T-helper 22 cell (primary cell): ENCODE data around the gene TIMM44.
"Not testable (repeated sequence)": the region's sequence is repeated elsewhere in the genome, so short reads cannot be mapped to it uniquely, and the experiment has no call there.

Source experiments
- DNase-seq: peaks from one replicate; pipeline ENCODE4 v3.0.0-alpha.2; 2020; ENCODE audit warnings: low read depth

TIMM44 gene

GRCh38 chr19:7925171-7925851 lies 18.2 kb downstream of the TIMM44 start:
- peak; percentile 46 for DNase-seq

- no peak for DNase-seq
Observed at GRCh38 chr19:7924651-7925170, 18.8 kb downstream of the TIMM44 start.

DNA sequence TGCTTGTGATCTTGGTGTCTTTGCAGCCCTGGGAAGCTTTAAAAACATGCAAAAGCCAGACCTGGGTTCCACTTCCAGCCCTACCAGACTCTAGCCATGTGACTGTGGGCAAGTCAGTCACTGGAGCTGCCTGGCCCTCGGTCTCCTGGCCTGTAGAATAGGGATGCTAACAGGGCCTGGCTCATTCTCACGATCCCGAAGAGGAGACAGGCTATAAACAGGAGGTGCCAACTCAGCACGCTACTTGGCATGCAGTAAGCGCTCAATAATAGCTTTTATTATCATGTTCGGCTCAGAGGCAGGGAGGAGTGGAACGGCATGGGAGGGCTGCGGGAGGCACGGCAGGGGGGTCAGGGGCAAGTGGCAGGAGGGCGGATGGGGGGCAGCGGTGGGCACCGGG lies 19.2 kb downstream of the TIMM44 start:
- DNase-seq, result no peak

DNA sequence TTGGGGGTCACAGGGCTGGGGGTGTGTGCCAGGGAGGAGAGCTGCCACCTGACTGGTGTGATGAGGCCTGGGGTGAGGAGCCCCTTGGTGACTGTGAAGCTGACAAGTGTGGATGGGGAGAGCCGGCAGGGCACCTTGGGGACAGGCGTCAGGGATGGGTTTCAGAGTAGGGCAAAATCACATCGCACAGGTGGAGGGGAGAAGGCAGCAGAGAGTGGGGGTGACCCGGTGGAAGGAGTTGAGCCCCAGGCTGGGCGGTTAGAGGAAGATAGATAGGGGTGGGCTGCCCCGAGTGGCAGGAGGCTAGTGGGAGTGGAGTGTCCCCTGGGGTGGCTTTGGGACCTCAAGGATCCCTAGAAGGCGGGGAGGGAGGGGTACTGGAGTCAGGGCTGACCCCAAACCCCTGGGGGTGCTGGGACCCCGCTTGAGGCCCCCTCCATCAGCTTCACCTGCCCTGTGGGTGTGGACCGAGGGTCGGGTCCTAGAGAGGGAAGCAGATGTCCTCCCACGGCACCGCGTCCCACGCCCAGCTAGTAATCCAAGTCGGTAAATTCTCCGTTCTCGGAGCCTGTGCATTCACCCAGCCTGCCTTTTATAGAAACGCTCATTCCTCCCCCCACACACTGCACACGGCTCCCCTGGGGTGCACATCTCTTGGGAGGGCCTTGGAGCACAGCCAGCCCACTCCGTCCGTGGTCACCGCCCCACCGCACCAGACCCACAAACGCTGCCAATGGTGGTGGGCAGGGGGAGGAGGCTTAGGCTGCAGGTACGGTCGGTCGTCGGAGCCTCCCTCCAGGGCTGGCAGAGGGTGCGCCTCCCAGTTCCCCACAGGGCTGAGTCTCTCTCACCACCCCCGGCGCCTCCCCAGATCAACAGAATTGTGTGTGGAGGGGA lies 19.9 kb downstream of the TIMM44 start:
- DNase-seq, result no peak

DNA sequence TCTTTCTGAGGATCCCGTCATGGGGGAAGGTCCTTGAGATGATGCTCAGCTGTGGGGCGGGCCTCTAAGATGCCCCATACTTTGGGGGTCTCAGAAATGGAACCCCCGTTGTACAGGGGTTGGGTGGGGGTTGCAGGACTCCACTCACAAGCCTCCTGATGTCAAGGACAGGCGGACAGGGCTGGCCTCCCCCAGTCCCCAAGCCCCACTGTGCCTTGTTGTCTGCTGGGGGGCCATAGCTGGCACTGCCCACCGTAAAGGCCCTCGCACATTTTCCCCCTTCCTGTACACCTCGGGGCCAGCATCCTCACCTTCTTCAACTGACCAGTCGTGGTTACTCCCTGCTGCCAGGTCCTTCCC lies 20.6 kb downstream of the TIMM44 start:
- no peak for DNase-seq

DNA sequence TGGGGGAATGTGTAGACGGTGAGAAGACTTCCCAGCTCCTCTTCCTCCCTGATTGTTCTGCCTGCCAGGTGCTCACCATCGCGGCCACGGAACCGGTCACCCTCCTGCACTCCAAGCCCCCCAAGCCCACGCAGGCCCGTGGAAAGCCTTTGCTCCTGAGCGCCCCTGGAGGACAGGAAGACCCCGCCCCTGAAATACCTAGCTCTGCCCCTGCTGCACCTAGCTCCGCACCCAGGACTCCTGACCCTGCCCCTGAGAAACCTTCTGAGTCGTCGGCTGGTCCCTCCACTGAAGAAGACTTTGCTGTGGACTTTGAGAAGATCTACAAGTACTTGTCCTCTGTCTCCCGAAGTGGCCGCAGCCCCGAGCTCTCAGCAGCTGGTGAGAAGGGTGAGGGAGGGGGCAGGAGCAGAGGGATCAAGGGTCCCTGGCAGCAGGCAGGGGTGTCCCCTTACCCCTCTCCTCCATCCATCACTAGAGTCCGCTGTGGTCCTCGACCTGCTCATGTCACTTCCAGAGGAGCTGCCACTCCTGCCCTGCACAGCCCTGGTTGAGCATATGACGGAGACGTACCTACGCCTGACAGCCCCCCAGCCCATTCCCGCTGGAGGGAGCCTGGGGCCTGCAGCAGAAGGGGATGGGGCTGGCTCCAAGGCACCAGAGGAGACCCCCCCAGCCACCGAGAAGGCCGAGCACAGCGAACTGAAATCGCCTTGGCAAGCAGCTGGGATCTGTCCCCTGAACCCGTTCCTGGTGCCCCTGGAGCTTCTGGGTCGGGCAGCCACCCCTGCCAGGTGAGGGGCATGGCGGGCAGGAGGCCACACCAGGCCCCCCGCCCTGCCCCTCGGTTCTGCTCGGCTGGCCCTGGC lies 21.3 kb downstream of the TIMM44 start:
- DNase-seq, result no peak

GRCh38 chr19:7921302-7921966 lies 22.0 kb downstream of the TIMM44 start:
- no peak for DNase-seq

DNA sequence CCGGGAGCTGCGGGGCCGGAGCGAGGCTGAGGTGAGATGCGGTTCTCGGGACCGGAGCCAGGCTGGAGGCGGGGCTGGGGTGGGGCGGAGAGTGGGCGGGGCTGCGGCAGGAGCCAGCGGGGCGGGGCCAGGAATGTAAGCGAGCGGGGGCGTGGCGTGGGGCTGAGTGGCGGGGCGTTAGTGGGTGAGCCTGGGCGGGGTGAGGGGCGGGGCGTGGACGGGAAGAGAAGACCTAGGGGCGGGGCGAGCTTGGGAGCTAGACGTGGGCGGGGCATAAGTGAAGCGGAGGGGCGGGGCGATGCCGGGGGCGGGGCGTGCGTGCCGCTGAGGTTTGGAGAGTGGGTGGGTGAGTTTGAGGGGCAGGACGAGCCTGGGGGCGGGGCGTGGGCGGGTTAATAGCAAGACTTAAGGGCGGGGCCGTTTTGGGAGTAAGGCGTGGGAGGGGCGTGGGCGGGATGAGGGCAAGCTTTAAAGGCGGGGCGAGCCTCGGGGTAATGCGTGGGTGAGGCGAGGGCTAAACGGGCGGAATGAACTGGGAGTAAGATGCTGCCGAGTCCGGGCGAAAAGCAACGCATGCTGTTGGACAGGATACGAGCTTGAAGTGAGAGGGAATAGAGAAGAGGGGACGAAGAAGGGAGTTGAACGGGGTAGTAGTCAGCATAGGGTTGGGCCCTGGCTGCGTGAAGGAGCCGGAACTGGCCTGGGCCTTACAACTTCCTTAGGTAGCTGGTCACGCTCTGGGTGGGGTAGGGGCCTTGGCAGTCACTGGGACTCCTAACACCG lies 22.8 kb downstream of the TIMM44 start:
- peak; percentile 100 for DNase-seq

GRCh38 chr19:7919610-7920518 lies 23.6 kb downstream of the TIMM44 start, which contains the start of gene SNAPC2:
SNAPC2 (plus strand) TSS chr19:7920338; CDS start chr19:7920367, 29 bp downstream.
- DNase-seq, result peak; percentile 89

DNA sequence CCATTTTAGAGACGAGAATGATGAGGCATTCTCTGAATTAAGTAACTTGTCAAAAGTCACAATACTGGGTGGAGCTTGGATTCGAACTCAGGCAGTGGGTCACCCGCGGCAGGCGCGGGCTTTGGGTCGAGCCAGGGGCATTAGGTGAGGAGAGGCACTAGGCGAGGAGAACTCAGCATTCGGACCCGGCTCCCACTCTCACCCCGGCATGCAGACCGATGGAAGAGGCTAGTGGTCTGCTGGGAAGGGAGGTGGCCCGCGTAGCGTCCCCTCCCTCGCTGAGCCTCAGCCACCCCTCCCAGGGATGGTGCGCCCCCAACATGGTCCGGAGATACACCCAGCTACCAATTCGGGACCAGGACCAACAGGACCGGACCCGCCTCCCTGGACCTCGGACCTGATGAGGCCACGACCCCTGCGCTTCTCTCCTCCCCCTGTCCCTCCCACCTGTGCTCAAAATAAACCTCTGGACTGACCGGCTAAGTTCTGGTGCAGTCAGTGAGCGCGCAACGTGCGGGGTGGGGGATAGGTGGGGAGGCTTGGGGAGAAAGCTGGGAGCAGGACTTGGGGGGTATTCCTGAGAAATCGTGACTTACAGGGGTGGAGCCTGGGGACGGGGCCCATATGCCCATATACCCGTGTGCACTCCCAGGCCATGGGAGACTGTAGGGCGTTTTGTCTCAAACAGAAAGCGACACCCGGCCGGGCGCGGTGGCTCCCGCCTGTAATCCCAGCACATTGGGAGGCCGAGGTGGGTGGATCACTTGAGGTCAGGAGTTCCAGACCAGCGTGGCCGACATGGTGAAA lies 24.6 kb downstream of the TIMM44 start:
- DNase-seq, result no peak

DNA sequence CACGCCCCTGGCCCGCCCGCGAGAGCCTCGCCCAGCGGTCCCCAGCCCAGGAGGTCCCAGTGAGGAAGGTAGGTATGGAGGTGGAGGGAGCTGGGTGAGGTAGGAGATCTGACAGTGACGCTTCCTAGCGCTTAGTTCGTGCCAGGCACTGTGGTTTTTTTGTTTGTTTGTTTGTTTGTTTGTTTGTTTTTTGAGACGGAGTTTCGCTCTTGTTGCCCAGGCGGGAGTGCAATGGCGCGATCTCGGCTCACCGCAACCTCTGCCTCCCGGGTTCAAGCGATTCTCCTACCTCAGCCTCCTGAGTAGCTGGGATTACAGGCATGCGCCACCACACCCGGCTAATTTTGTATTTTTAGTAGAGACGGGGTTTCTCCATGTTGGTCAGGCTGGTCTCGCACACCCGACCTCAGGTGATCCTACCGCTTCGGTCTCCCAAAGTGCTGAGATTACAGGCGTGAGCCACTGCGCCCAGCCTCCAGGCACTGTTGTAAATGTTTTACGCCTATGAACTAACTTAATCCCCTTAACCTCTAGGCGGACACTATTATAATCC lies 25.3 kb downstream of the TIMM44 start:
- DNase-seq, result not testable (repeated sequence)

GRCh38 chr19:7917267-7918061 lies 26.0 kb downstream of the TIMM44 start:
- DNase-seq, result peak; percentile 36

DNA sequence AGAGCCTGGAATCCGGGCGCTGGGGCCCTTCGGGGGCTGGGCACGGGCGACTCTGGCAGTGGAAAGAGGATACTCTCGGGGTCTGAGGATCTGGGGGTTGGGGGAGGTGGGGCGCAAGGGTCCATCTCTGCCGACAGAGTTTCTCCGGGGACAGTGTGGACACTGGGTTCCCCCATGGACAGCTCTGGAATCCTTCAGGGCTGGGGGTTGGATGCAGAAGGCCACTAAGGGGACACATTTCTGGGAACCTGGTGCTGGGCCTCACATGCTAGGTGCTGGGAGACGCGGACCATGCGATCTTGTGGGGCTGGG lies 26.6 kb downstream of the TIMM44 start:
- no peak for DNase-seq

GRCh38 chr19:7916103-7916954 lies 27.1 kb downstream of the TIMM44 start:
- DNase-seq, result peak; percentile 38

- DNase-seq, result no peak
Observed at GRCh38 chr19:7915250-7916102, 28.0 kb downstream of the TIMM44 start.

DNA sequence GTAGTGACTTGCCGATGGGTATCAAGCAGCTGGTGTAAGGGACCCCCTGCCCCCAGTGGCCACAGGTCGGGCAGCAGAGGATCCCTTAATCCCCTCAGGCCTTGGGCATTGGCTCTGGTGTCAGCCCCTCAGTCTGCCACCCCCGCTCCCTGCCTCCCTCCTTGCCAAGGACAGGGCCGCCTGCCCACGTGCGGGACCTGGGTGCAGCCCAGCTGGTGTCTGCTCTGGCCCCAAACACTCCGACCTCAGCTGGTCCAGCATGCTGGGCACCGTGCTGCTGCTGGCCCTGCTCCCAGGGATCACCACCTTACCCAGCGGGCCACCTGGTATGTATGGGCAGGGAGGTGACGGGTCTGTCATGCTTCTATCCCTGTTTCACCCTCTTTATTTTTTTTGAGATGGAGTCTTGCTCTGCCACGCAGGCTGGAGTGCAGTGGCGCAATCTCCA lies 28.8 kb downstream of the TIMM44 start, which contains the start of gene TGFBR3L:
Gene TGFBR3L, plus strand, starts transcription at position 233 of the 448 bp plus-strand sequence.
- DNase-seq, result no peak
